H1 (cell line): Measurements from ENCODE around the gene SEMA3D. TPM values are rescaled to one million over a fixed set of nuclear protein-coding genes. Genes with fewer than 3 reads are reported as not detected.

Experiments used
- CTCF ChIA-PET: fragments of 300-600 bp; sonication (Branson Sonifier 250); formaldehyde crosslinking; loops from one replicate; lab custom pipeline; 2021; ENCODE audit not compliant: partially characterized antibody; lab: Charles Lee
- POLR2A ChIA-PET: fragments of 300-600 bp; sonication (Branson Sonifier 250); formaldehyde crosslinking; loops from one replicate; lab custom pipeline; 2021; ENCODE audit warnings: inconsistent platforms; ENCODE audit not compliant: partially characterized antibody; lab: Charles Lee
- DNase-seq, 2 experiments: peaks; one replicate each; pipeline versions ENCODE4 v3.0.0 to v3.0.0-alpha.2; 2010 to 2022; ENCODE audit warnings: low spot score in 2 of 2, low read depth in 1 of 2, mixed read lengths in 1 of 2
- FAIRE-seq: peaks from 2 replicates; lab custom pipeline; 2011; peaks lifted over from hg19 to GRCh38; lab: Jason Lieb, UNC
- H2AFZ ChIP-seq: 2 replicates; pipeline ENCODE4 v1.8.1; 2012; ENCODE audit warnings: low read length, inconsistent platforms
- H2AK5ac ChIP-seq: 2 replicates; pipeline ENCODE4 v1.6.1; 2013; ENCODE audit warnings: low read depth, low read length
- H2BK120ac ChIP-seq: replicated peaks from 2 replicates; pipeline ENCODE3; 2013; ENCODE audit warnings: low read depth, low read length, inconsistent platforms
- H2BK12ac ChIP-seq: 2 replicates; pipeline ENCODE4 v1.6.1; 2013; ENCODE audit warnings: low read depth, low read length
- H2BK15ac ChIP-seq: 2 replicates; pipeline ENCODE4 v1.6.1; 2013; ENCODE audit warnings: low read length
- H2BK20ac ChIP-seq: 2 replicates; pipeline ENCODE4 v1.6.1; 2013; ENCODE audit warnings: low read length
- H2BK5ac ChIP-seq: 2 replicates; pipeline ENCODE4 v1.6.1; 2013; ENCODE audit warnings: low read depth, low read length
- H3K14ac ChIP-seq: 2 replicates; pipeline ENCODE4 v1.6.1; 2013; ENCODE audit warnings: inconsistent platforms; ENCODE audit not compliant: insufficient read length
- H3K18ac ChIP-seq: 2 replicates; pipeline ENCODE4 v1.6.1; 2013; ENCODE audit warnings: low read length; ENCODE audit errors: extremely low read depth
- H3K23ac ChIP-seq: 2 replicates; pipeline ENCODE4 v1.6.1; 2013; ENCODE audit warnings: inconsistent platforms; ENCODE audit not compliant: insufficient read length
- H3K23me2 ChIP-seq: 2 replicates; pipeline ENCODE4 v1.6.1; 2013; ENCODE audit warnings: low read depth, low read length
- H3K27ac ChIP-seq: 2 replicates; pipeline ENCODE4 v1.6.1; 2011; ENCODE audit warnings: low read depth, low read length, inconsistent platforms
- H3K27me3 ChIP-seq, 4 experiments: replicated peaks in 1 of 4; 1 replicate in 1 of 4; 2 replicates in 3 of 4; pipeline versions ENCODE4 v1.6.1 to v1.8.1; 2011 to 2013; ENCODE audit warnings: low read length in 3 of 4, mild to moderate bottlenecking in 3 of 4, inconsistent platforms in 2 of 4, mixed read lengths in 2 of 4, moderate library complexity in 1 of 4; ENCODE audit not compliant: control insufficient read depth in 3 of 4, insufficient read depth in 3 of 4; ENCODE audit errors: extremely low read depth in 1 of 4
- H3K36me3 ChIP-seq, 4 experiments: 2 replicates each; pipeline versions ENCODE4 v1.6.1 to v1.8.1; 2011 to 2013; ENCODE audit warnings: mild to moderate bottlenecking in 4 of 4, low read length in 3 of 4, moderate library complexity in 2 of 4, control low read depth in 1 of 4, inconsistent platforms in 1 of 4; ENCODE audit not compliant: insufficient read depth in 4 of 4, control insufficient read depth in 2 of 4
- H3K4ac ChIP-seq: replicated peaks from 2 replicates; pipeline ENCODE3; 2013; ENCODE audit warnings: low read length, low read depth, mixed read lengths, inconsistent platforms; ENCODE audit not compliant: insufficient read length
- H3K4me1 ChIP-seq, 4 experiments: replicated peaks in 1 of 4; 1 replicate in 1 of 4; 2 replicates in 3 of 4; pipeline versions ENCODE4 v1.6.1 to v1.8.1; 2011 to 2013; ENCODE audit warnings: low read length in 3 of 4, inconsistent platforms in 2 of 4, mixed read lengths in 1 of 4; ENCODE audit not compliant: insufficient read depth in 4 of 4, control insufficient read depth in 3 of 4
- H3K4me2 ChIP-seq, 2 experiments: 2 replicates each; pipeline versions ENCODE4 v1.6.1 to v1.8.1; 2011 to 2013; ENCODE audit warnings: low read depth in 2 of 2, low read length in 2 of 2, control low read depth in 1 of 2, inconsistent platforms in 1 of 2, mild to moderate bottlenecking in 1 of 2; ENCODE audit not compliant: insufficient read depth in 1 of 2
- H3K4me3 ChIP-seq, 4 experiments: fragments of 200-600, 300-600 bp in 1 of 4; sonication (generic), shearing (Covaris generic), sonication (Bioruptor Twin) in 1 of 4; 2 replicates each; pipeline versions ENCODE4 v1.5.1 to v1.8.1; 2011 to 2016; ENCODE audit warnings: low read length in 4 of 4, low read depth in 3 of 4, control low read depth in 2 of 4, inconsistent platforms in 2 of 4, mild to moderate bottlenecking in 2 of 4, mixed read lengths in 1 of 4, moderate library complexity in 1 of 4; ENCODE audit not compliant: insufficient read depth in 2 of 4; ENCODE audit errors: extremely low read depth in 1 of 4
- H3K56ac ChIP-seq: replicated peaks from 2 replicates; pipeline ENCODE3; 2013; ENCODE audit warnings: low read depth, mild to moderate bottlenecking, mixed read lengths, low read length, inconsistent platforms; ENCODE audit not compliant: insufficient read length
- H3K79me1 ChIP-seq: 2 replicates; pipeline ENCODE4 v1.6.1; 2013; ENCODE audit warnings: low read depth, low read length, control low read depth
- H3K79me2 ChIP-seq, 2 experiments: 2 replicates each; pipeline versions ENCODE4 v1.6.1 to v1.8.1; 2012 to 2013; ENCODE audit warnings: low read length in 2 of 2, mild to moderate bottlenecking in 2 of 2, inconsistent platforms in 1 of 2; ENCODE audit not compliant: insufficient read depth in 2 of 2, control insufficient read depth in 1 of 2
- H3K9ac ChIP-seq, 4 experiments: replicated peaks in 1 of 4; 1 replicate in 1 of 4; 2 replicates in 3 of 4; pipeline versions ENCODE4 v1.6.1 to v1.8.1; 2011 to 2013; ENCODE audit warnings: low read depth in 3 of 4, low read length in 3 of 4, control low read depth in 2 of 4, mild to moderate bottlenecking in 2 of 4, moderate library complexity in 2 of 4, inconsistent platforms in 1 of 4; ENCODE audit errors: extremely low read depth in 1 of 4
- H3K9me3 ChIP-seq, 2 experiments: 2 replicates each; pipeline versions ENCODE4 v1.6.1 to v1.8.1; 2012 to 2013; ENCODE audit warnings: mild to moderate bottlenecking in 2 of 2, moderate library complexity in 2 of 2, control low read depth in 1 of 2, inconsistent platforms in 1 of 2, low read depth in 1 of 2, low read length in 1 of 2, mixed read lengths in 1 of 2; ENCODE audit not compliant: insufficient read depth in 2 of 2
- H4K20me1 ChIP-seq, 2 experiments: replicated peaks in 1 of 2; 2 replicates each; pipeline versions ENCODE3 to v1.8.1; 2011 to 2013; ENCODE audit warnings: inconsistent platforms in 2 of 2, low read length in 2 of 2, mild to moderate bottlenecking in 1 of 2; ENCODE audit not compliant: insufficient read depth in 2 of 2, control insufficient read depth in 1 of 2
- H4K5ac ChIP-seq: 2 replicates; pipeline ENCODE4 v1.6.1; 2013; ENCODE audit warnings: low read length, low read depth, mixed read lengths, inconsistent platforms; ENCODE audit not compliant: insufficient read length
- H4K8ac ChIP-seq: 2 replicates; pipeline ENCODE4 v1.8.0; 2013; ENCODE audit warnings: mild to moderate bottlenecking, moderate library complexity, low read length, inconsistent platforms; ENCODE audit not compliant: insufficient read depth; ENCODE audit errors: extremely low read depth
- H4K91ac ChIP-seq: replicated peaks from 2 replicates; pipeline ENCODE3; 2013; ENCODE audit warnings: low read length, mixed read lengths, inconsistent platforms; ENCODE audit not compliant: insufficient read length
- BCL11A ChIP-seq, 2 experiments: IDR thresholded peaks; one replicate each; pipeline ENCODE4 v1.6.1; 2011; ENCODE audit warnings: low read depth in 2 of 2, low read length in 2 of 2, mild to moderate bottlenecking in 2 of 2
- WGBS, 2 experiments: shearing (Covaris generic) in 1 of 2; methylation state at CpG; one replicate each; pipeline versions ENCODE4 v1.1.6 to v1.1.7; 2013 to 2015; ENCODE audit warnings: low lambda C conversion rate in 2 of 2, mixed read lengths in 2 of 2, inconsistent platforms in 1 of 2, low coverage in 1 of 2, missing lambda C conversion rate in 1 of 2; ENCODE audit not compliant: insufficient replicate concordance in 2 of 2, insufficient coverage in 1 of 2, insufficient read length in 1 of 2; ENCODE audit errors: extremely low coverage in 1 of 2, missing lambda C conversion rate in 1 of 2; 5-methylcytosine and 5-hydroxymethylcytosine counted together
- polyA plus RNA-seq, 7 experiments: library from polyadenylated mRNA; depleted of rRNA in 3 of 7; stranded (reverse) in 5 of 7; unstranded in 2 of 7; fragments of >200 nt in 5 of 7; fragments of 200-250 nt in 2 of 7; gene quantifications; 1 replicate in 5 of 7; 2 replicates in 1 of 7; 4 replicates in 1 of 7; pipeline versions ENCODE4 v1.2.1 to v1.2.3, GENCODE V29; 2011 to 2013; ENCODE audit warnings: missing spikeins in 2 of 7, mixed read lengths in 2 of 7
- total RNA-seq: library from RNA; stranded (reverse); fragmentation: NEBNext Ultra II Directional; extraction: Animal tissue kit (Norgen Biotek cat#: 25700); gene quantifications from 2 replicates; pipeline ENCODE4 v1.2.1, GENCODE V29; 2021

Gene SEMA3D
- total and polyA plus RNA-seq, 2 of the 8 experiments (the other 6 are each of a cell fraction or from before 2014, with no cell fraction given) = 1.6 to 3.5 TPM

- no peak overlapping the region for H4K5ac ChIP-seq
- no peaks in the 10 kb centered on the region for H3K27me3 ChIP-seq
- H3K14ac ChIP-seq = no peak overlapping the region
- H4K91ac ChIP-seq = no peak overlapping the region
- no peak overlapping the region for H2AK5ac ChIP-seq
- H3K79me1 ChIP-seq = no peaks in the 10 kb centered on the region
- no peak overlapping the region for H3K23ac ChIP-seq
- H3K4me3 ChIP-seq = no peak overlapping the region
- no peaks in the 10 kb centered on the region for H3K23me2 ChIP-seq
- no peak overlapping the region for H3K9ac ChIP-seq
- no peak overlapping the region for H4K8ac ChIP-seq
- H2AFZ ChIP-seq = no peak overlapping the region
- no peak overlapping the region for H2BK5ac ChIP-seq
- H2BK20ac ChIP-seq = no peak overlapping the region
- no peaks in the 10 kb centered on the region for H3K9me3 ChIP-seq
- WGBS, 2 experiments = 70% methylated on average over 2 of the region's 2 CpGs; no CpG with 5 or more reads in 1 of the 2 experiments
- ChIA-PET POLR2A (no interaction called here), CTCF (interaction anchor here (0.9 kb wide), 1 partner anchor 1057 kb away, joined by 3 read pairs; no protein-coding TSS in a partner anchor)
- H3K56ac ChIP-seq = no peak overlapping the region
- no peaks in the 10 kb centered on the region for H3K79me2 ChIP-seq
- FAIRE-seq = no peak
- DNase-seq = no peak
- H3K27ac ChIP-seq = no peak overlapping the region
- no peaks in the 10 kb centered on the region for H4K20me1 ChIP-seq
- no peak overlapping the region for H3K4me2 ChIP-seq
- H3K4ac ChIP-seq = no peak overlapping the region
- no peak overlapping the region for H3K18ac ChIP-seq
- no peaks in the 10 kb centered on the region for H3K36me3 ChIP-seq
- H3K4me1 ChIP-seq = peaks cover 0 to 12% (median 4%) of the 10 kb centered on the region in 4 experiments; a peak in 4 of 7 replicates
- no peak overlapping the region for H2BK120ac ChIP-seq
- H2BK12ac ChIP-seq = no peak overlapping the region
- no peak overlapping the region for H2BK15ac ChIP-seq
- no peak for TF ChIP-seq BCL11A (IDR thresholded peaks at IDR 0.05; ENCODE audit: low read depth in 2 of 2, low read length in 2 of 2)
These were observed 182.5 kb downstream of the SEMA3D start for GRCh38 chr7:85004402-85004801.
